Activated naive CD4-positive, alpha-beta T cell treated with anti-CD3 and anti-CD28 coated beads, Interleukin-2, amount 50 U/mL, for 72 hours (primary cell): Measurements from ENCODE around the gene GPRC6A. TPM values are rescaled to one million over a fixed set of nuclear protein-coding genes. Genes with fewer than 3 reads are reported as not detected.

Source experiments
- ATAC-seq, 2 donors: fragments of 150-1000 bp; cut with Tn5 transposase; 2 replicates each; pipeline ENCODE4 v1.10.0; 2021; ENCODE audit warnings: mild to moderate bottlenecking in 2 of 2, moderate library complexity in 2 of 2
- DNase-seq, 2 donors: peaks; one replicate each; pipeline ENCODE4 v3.0.0; 2021 to 2022; ENCODE audit warnings: low spot score in 2 of 2
- H3K27ac Mint-ChIP-seq, 2 donors: one replicate each; pipeline ENCODE4 v1.8.0; 2022; ENCODE audit warnings: mild to moderate bottlenecking in 2 of 2, mixed read lengths in 2 of 2
- H3K36me3 Mint-ChIP-seq, 2 donors: one replicate each; pipeline ENCODE4 v1.8.0; 2022; ENCODE audit warnings: mixed read lengths in 2 of 2
- H3K9me3 Mint-ChIP-seq, 2 donors: one replicate each; pipeline ENCODE4 v1.8.0; 2022; ENCODE audit warnings: mixed read lengths in 2 of 2
- total RNA-seq, 2 donors: library from RNA; stranded (reverse); gene quantifications; one replicate each; pipeline ENCODE4 v1.2.3, GENCODE V29; 2022

GPRC6A gene
- total RNA-seq, 2 donors from 2014 or later, result not detected

GRCh38 chr6:116761779-116762178, 67.1 kb downstream of the GPRC6A start:
- no peak for DNase-seq
- Mint-ChIP-seq H3K27ac (no peak overlapping the region), H3K9me3 (no peaks in the 10 kb centered on the region), H3K36me3 (peaks cover 8 to 12% of the 10 kb centered on the region in 2 donors)
- peak in 1 of 2 donors; percentile 33 for ATAC-seq

- ATAC-seq, result no peak
- Mint-ChIP-seq H3K36me3 (peaks cover 0 to 10% of the 10 kb centered on the region in 2 donors), H3K9me3 (peaks cover 8 to 12% of the 10 kb centered on the region in 2 donors), H3K27ac (no peak overlapping the region)
- DNase-seq, result no peak
Observed at GRCh38 chr6:116745176-116745575, 83.7 kb downstream of the GPRC6A start.

Other genes starting within 250 kb of the GPRC6A start
- under 1 TPM in 1 of 2 donors, not detected in 1; 0.12 TPM for gene RSPH4A, start 212.6 kb downstream of the GPRC6A start, total RNA-seq
- gene ZUP1, start 160.3 kb downstream of the GPRC6A start, total RNA-seq, result 10 to 100 TPM; 22.8 to 35.6 TPM
- 1 to 10 TPM; 7.8 to 8.7 TPM for gene KPNA5, start 147.9 kb downstream of the GPRC6A start, total RNA-seq
- gene FAM162B, start 63.4 kb downstream of the GPRC6A start, total RNA-seq, result not detected
- gene RFX6, start 48.2 kb upstream of the GPRC6A start, total RNA-seq, result not detected